NCI-H69 (cell line): ENCODE data around the gene MYLK.

Experiments
- DNase-seq: peaks from one replicate; lab custom pipeline; 2025; lab: John Stamatoyannopoulos, UW

MYLK gene

GRCh38 chr3:123768480-123769355 is 115.4 kb downstream of the MYLK start:
- DNase-seq = no peak

GRCh38 chr3:123767564-123768292 is 116.4 kb downstream of the MYLK start:
- DNase-seq = no peak

GRCh38 chr3:123767009-123767372 is 117.1 kb downstream of the MYLK start:
- DNase-seq = no peak

GRCh38 chr3:123766193-123767008 is 117.7 kb downstream of the MYLK start:
- no peak for DNase-seq

GRCh38 chr3:123765475-123766128 is 118.5 kb downstream of the MYLK start:
- DNase-seq = no peak

GRCh38 chr3:123764647-123765046 is 119.5 kb downstream of the MYLK start:
- no peak for DNase-seq

GRCh38 chr3:123762805-123763204 is 121.3 kb downstream of the MYLK start:
- DNase-seq = no peak

- no peak for DNase-seq
Observed at GRCh38 chr3:123760817-123761216, 123.3 kb downstream of the MYLK start.

GRCh38 chr3:123759871-123760270 is 124.3 kb downstream of the MYLK start:
- DNase-seq = no peak

- DNase-seq = peak; percentile 11
Observed at GRCh38 chr3:123759311-123759710, 124.8 kb downstream of the MYLK start.

GRCh38 chr3:123758081-123758564 is 126.0 kb downstream of the MYLK start:
- peak; percentile 91 for DNase-seq

GRCh38 chr3:123757281-123757940 is 126.7 kb downstream of the MYLK start:
- no peak for DNase-seq

- DNase-seq = no peak
Observed at GRCh38 chr3:123755501-123755900, 128.6 kb downstream of the MYLK start.

- no peak for DNase-seq
Observed at GRCh38 chr3:123755085-123755484, 129.0 kb downstream of the MYLK start.

GRCh38 chr3:123753286-123753685 is 130.8 kb downstream of the MYLK start:
- no peak for DNase-seq

- DNase-seq = no peak
Observed at GRCh38 chr3:123752228-123752627, 131.9 kb downstream of the MYLK start.

GRCh38 chr3:123751433-123751832 is 132.7 kb downstream of the MYLK start:
- DNase-seq = no peak

- DNase-seq = no peak
Observed at GRCh38 chr3:123750659-123751420, 133.3 kb downstream of the MYLK start.

GRCh38 chr3:123750209-123750608 is 133.9 kb downstream of the MYLK start:
- no peak for DNase-seq

- no peak for DNase-seq
Observed at GRCh38 chr3:123749711-123750110, 134.4 kb downstream of the MYLK start.
